Stromal cell of bone marrow (primary cell): Measurements from ENCODE around the gene DCANP1.

ENCODE experiments used
- DNase-seq: peaks from one replicate; pipeline ENCODE4 v3.0.0-alpha.2; 2012; ENCODE audit warnings: low read depth

The DCANP1 gene

GRCh38 chr5:135456238-135457099 is 9.3 kb upstream of the DCANP1 start:
- DNase-seq, result peak; percentile 82

GRCh38 chr5:135455876-135456237 is 8.7 kb upstream of the DCANP1 start:
- no peak for DNase-seq

- no peak for DNase-seq
Observed at GRCh38 chr5:135454946-135455345, 7.8 kb upstream of the DCANP1 start.

GRCh38 chr5:135453613-135454012 is 6.5 kb upstream of the DCANP1 start:
- DNase-seq, result no peak

DNA sequence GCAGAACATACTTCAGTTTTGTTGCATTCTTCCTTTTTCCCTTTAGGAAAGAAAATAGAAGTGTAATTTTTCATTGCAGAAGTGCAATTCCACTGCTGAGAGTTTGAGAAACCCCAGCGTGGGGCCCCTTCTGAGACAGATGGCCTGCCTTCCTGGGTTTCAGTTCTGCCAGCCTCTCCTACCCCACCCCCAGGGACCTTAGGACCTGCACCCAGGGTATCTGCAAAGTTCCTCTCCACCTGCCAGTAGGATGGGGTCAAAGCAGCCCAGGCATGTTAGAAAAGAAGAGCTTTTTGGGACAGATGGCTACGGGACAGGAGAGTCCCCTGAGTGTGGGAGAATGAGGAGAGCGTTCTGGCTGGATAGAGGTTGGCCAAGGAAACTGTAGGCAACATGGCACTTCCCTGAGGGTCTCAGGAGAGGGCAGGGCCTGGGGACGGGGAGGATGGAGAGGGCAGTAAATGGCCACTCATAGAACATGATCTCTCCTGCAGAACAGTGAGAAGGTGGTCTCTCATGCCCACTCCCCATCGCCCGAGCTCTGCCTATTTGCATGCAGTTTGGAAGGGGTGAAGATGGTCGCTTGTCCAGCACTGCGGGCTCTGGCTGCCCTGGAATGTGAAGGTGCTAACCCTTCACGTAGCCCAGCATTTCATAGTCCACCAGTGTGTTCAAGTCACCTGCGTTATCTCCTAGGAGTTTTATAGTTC is 5.3 kb upstream of the DCANP1 start, which contains the start of gene TIFAB:
Gene TIFAB, minus strand, starts transcription at position 31 of the 710 bp plus-strand sequence. CDS start 2,412 bp downstream, outside the sequence.
- no peak for DNase-seq

DNA sequence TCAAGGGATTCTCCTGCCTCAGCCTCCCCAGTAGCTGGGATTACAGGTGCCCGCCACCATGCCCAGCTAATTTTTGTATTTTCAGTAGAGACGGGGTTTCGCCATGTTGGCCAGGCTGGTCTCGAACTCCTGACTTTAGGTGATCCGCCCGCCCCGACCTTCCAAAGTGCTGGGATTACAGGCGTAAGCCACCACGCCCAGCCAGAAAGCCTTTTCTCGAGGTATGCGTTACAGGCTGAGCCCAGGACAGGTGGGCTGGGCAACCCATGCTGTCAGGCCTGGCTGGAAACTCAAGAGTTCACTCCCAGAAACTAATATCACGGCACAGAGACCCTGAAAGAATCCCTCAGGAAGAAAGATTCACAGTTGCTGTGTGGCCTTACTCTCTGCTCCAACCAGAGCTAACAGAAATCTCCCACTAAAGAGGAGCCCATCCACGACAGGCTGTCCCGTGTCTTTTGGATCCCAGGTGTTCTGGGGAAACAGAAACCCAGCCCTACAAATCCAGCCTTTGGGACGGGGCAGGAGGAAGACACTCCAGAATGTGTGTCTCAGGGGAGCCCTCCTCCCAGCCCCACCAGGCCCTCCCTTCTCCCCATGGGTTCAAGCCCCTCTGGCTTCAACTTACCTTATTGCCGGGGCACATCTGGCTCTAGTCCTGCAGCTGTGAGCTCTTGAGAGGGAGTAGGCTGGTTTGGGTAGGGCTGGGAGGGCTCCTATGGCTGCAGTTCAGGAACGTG is 4.6 kb upstream of the DCANP1 start:
- no peak for DNase-seq

GRCh38 chr5:135450952-135451351 is 3.8 kb upstream of the DCANP1 start:
- no peak for DNase-seq

- no peak for DNase-seq
Observed at GRCh38 chr5:135450336-135450735, 3.2 kb upstream of the DCANP1 start.

GRCh38 chr5:135449644-135450043 is 2.5 kb upstream of the DCANP1 start:
- no peak for DNase-seq

- DNase-seq, result no peak
Observed at GRCh38 chr5:135448791-135449507, 1.8 kb upstream of the DCANP1 start.

DNA sequence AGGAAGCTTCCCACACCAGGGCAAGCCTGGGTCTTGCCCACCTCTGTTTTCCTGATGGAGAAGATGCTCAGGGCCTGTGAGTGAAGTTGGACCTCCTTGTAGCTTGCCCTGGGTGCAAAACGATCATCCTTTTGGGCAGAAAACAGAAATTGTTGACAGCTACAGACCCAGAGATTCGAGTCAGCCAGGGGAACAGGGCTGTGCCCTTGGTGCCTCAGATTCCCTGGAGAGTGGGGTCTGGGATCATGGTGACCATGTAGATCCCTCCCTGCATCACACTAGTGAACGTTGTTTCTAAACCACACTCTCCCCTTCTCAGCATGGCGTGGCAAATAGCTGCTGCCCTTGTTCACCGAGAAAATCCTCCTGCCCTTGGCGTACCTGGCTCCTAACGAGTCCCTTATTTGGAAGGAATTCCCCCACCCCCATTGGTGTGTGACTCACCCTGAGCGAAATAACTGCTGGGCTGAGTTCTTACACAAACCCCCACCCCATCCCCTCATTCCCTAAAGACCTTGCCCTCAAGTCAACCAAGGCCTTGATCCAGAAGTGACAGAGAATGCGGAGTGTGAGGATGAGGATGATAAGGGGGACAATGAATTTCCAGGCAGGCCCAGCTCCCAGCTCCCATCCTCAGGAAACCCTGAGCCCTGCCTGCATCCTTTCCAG is 1.1 kb upstream of the DCANP1 start:
- no peak for DNase-seq

- DNase-seq, result no peak
Observed at GRCh38 chr5:135446615-135447014, 533 bp downstream of the DCANP1 start.

DNA sequence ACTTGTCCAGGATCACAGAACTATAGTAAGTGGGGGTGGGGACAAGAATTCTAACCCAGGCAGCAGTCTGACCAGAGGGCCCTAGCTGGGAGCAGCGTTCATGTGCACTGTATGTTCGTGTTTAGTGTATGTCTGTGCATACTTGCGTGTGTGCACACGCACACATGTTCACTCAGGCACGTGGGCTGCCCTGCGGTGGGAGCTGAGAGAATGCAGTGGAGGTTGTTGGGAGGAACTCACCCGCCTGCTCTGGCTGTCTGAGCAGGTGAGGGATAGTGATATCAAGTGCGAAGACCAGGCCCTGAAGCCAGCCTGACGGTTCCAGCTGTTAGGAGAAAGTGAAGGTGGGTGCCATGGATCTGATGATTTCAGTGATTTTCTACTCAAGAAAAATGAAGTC is 942 bp downstream of the DCANP1 start:
- DNase-seq, result no peak

DNA sequence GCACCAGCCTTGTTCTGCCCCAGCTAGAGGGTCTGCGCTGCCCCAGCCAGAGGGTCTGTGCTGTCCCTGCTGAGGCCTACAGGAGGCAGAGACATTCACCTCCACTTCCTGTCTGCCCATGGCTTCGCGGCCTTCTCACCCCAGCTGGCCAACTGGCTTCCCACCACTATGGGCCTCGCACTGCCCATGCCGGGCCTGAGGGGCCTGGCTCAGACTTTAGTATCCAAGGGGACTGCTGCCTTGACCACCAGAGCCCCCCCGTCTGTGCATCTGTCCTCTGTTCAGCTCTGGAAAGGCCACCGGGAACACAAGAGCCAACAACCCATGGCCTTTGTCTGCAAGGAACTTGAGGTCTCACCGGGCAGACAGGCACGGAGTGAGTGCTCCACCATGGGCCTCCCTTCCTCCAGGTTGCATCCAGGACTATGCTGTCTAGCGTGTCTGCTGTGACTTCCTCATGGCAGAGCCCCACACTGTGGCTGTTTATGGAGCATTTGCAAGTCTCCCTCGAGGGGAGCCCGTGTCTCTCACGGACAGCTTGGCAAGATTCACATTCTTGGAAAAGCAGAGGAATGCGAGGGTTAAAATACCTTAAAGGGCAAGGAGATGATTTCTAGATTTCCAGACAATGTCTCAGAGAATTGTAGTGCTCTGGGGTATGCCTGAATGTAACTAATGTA is 1.7 kb downstream of the DCANP1 start:
- no peak for DNase-seq

GRCh38 chr5:135444881-135445280 is 2.3 kb downstream of the DCANP1 start:
- DNase-seq, result no peak

GRCh38 chr5:135444360-135444759 is 2.8 kb downstream of the DCANP1 start:
- DNase-seq, result no peak

DNA sequence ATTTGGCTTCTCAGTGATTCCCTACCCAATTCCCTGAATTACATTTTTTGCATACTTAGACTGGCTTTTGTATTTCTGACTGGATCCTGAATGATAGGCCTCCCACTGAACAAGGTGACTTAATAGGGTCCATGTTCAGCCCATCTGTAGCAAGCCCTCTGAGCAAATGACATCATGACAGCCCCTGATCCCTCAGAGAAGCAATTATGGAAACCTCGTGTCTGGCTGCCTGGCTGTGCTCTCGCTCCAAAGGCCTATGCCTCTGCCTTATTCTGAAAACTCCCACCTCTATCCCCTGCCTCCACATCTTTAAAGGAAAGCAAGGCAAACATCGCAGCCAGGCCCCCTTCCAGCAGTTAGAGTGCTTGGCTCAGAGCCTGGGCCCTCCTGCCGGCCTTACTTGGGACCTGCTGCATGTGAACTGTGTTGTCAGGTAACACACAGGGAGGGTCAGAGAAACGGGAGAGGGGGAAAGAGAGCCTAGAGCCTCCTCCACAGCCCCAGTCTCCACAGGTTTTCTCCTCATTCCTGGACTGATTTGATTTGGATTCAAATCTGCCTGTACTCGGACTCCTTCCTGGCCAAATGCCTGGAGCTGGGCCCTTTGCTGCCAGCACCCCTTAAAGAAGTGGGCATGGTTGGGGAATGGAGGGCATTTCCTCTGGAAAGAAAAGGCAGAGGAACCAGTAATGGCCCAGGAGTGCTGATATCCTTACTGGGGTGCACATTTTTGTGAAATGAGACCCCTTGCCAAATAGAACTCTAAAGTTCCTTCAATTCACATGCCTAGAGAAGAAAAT is 3.8 kb downstream of the DCANP1 start:
- DNase-seq, result no peak

DNA sequence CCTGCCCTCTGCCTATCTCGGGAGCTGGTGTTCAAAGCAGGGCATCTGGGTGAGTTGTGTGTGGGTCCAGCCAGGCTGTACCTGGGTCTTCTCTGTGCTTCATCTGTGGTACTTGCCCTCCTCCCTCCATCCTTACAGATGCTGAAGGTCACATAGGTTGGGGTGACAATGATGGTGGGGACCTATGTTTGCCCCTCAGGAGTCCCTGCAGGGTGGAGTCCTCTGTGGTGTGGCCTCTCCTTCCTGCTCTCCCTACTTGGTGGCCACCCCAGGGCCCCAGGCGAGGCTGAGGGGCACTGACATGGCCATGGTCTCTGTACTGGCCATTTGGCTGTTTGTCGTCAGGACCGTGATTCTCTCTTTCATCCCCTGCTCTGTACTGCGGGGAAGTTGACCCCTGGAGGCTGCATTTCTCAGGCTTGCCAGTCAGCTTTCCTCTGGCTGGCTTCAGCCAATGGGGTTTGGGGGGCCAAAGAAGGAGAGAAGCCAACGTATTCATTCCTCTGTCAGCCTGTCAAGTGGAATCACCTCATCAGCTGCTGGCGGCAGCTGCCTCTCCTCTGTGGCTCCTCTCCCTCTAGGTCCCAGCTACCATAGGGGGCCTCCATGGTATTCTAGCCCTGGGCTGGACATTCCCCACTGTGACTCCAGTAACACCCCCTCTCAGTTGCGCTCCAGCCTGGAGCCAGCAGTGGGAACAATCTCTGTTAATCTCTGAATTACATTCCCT is 4.6 kb downstream of the DCANP1 start:
- DNase-seq, result no peak

- no peak for DNase-seq
Observed at GRCh38 chr5:135441919-135442318, 5.2 kb downstream of the DCANP1 start.
